Suppressor macrophage (primary cell): ENCODE results near the gene RTTN.

Experiments used
- DNase-seq, 4 experiments: peaks; one replicate each; pipeline ENCODE4 v3.0.0-alpha.2; 2020 to 2022

RTTN gene

GRCh38 chr18:70075906-70076305 is 129.6 kb downstream of the RTTN start:
- no peak for DNase-seq

- DNase-seq: no peak
Measured at GRCh38 chr18:70074116-70074515, 131.4 kb downstream of the RTTN start.

GRCh38 chr18:70073432-70073831 is 132.1 kb downstream of the RTTN start:
- DNase-seq: no peak

GRCh38 chr18:70072678-70073077 is 132.8 kb downstream of the RTTN start:
- DNase-seq: peak in 3 of 4 experiments; percentile 19 to 38 (median 34)

- no peak for DNase-seq
Measured at GRCh38 chr18:70069965-70070364, 135.5 kb downstream of the RTTN start.

- DNase-seq: no peak
Measured at GRCh38 chr18:70069382-70069781, 136.1 kb downstream of the RTTN start.

GRCh38 chr18:70068981-70069380 is 136.5 kb downstream of the RTTN start:
- DNase-seq: no peak

GRCh38 chr18:70059684-70060083 is 145.8 kb downstream of the RTTN start:
- no peak for DNase-seq

GRCh38 chr18:70058916-70059315 is 146.6 kb downstream of the RTTN start:
- no peak for DNase-seq

- DNase-seq: no peak
Measured at GRCh38 chr18:70047931-70048603, 157.4 kb downstream of the RTTN start.

- no peak for DNase-seq
Measured at GRCh38 chr18:70046796-70047195, 158.7 kb downstream of the RTTN start.

GRCh38 chr18:70046207-70046606 is 159.3 kb downstream of the RTTN start:
- no peak for DNase-seq

- peak in 3 of 4 experiments; percentile 1 to 54 (median 31) for DNase-seq
Measured at GRCh38 chr18:70044632-70045031, 160.9 kb downstream of the RTTN start.

GRCh38 chr18:70041459-70042050 is 163.9 kb downstream of the RTTN start:
- DNase-seq: no peak

GRCh38 chr18:70039186-70039585 is 166.3 kb downstream of the RTTN start:
- no peak for DNase-seq

GRCh38 chr18:70037431-70038061 is 167.9 kb downstream of the RTTN start:
- DNase-seq: no peak

- DNase-seq: no peak
Measured at GRCh38 chr18:70036771-70037347, 168.6 kb downstream of the RTTN start.

- no peak for DNase-seq
Measured at GRCh38 chr18:70036168-70036567, 169.3 kb downstream of the RTTN start.

- DNase-seq: no peak
Measured at GRCh38 chr18:70031221-70031620, 174.3 kb downstream of the RTTN start.

GRCh38 chr18:70030728-70031127 is 174.8 kb downstream of the RTTN start:
- no peak for DNase-seq

- no peak for DNase-seq
Measured at GRCh38 chr18:70029163-70029562, 176.3 kb downstream of the RTTN start.

- no peak for DNase-seq
Measured at GRCh38 chr18:70028734-70029133, 176.8 kb downstream of the RTTN start.

GRCh38 chr18:70028084-70028483 is 177.4 kb downstream of the RTTN start:
- no peak for DNase-seq

GRCh38 chr18:70025580-70025979 is 179.9 kb downstream of the RTTN start:
- DNase-seq: no peak
